Stimulated activated CD4-positive, alpha-beta T cell treated with anti-CD3 and anti-CD28 coated beads, Interleukin-4, amount 100 ng/mL, for 48 hours (primary cell): ENCODE measurements around the gene SCOC.

Source experiments
- DNase-seq, 2 donors: peaks; one replicate each; pipeline ENCODE4 v3.0.0-alpha.2; 2020; ENCODE audit warnings: low read depth in 2 of 2

The SCOC gene

DNA sequence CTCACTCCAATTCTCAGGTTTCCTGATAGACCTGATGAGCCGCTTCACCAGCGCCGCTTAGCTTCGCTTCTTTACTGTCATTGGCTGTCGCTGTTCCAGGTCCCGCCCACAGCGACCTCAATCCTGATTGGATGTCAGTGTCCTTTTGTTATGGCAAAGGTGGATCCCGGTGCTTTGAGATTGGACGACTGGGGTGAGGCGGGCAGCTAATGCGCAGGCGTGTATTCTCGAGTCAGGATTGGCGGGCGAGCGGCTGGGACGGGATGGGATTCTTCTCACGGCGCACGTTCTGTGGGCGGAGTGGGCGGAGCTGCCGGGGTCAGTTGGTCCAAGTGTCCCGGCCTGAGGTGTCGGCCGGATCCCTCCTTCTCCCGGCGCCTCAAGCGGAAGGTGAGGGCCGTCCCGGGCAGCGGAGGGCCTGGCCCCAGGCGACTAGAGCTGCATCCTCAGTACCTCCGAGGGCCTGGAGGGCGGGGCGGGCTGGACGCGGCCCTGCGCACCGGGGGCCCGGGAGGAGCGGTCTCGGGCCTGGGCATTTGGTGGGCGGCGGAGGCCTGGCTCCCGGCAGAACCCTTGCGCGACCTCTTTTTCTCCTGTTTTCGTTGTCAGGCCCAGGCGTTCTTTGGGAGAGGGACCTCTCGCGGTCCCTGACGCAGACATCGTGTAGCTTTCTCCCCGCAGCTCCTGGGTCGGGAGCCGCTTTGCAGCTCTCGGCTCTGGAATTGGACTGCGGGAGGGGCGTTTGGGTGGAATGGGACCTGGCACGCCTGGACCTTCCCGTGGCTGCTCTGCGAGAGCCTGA is at the start of gene SCOC:
Gene SCOC, plus strand, starts transcription at position 319 of the 802 bp plus-strand sequence. CDS start 5,525 bp downstream, outside the sequence.
- peak; percentile 92 to 97 for DNase-seq

DNA sequence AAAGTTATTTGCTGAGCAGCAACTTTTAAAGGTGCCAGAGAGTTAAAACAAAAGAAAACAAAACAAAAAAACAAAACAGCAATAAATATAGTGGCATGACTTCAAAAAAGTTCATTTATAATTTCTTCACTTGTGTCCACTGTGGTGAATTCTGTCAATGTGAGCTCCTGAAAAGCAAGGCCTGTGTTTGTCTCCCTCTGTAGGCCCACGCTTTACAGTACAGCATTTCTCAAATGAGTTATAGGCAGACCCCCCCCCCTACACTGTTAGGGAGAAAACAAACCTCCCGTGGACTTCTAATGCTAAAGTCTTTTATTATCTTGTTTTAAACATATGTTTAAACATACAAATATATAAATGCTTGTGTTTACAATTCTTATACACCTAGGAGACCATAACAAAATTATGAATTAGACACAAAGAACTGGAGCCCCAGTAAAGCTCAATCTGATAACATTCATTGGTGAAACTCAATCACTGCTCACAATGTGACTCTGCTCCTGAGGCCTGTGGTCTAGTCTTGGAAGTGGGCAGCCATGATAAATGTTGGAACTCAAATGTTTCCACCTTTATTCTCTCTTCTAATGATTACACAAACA is 47.0 kb upstream of the SCOC start:
- DNase-seq, result no peak

DNA sequence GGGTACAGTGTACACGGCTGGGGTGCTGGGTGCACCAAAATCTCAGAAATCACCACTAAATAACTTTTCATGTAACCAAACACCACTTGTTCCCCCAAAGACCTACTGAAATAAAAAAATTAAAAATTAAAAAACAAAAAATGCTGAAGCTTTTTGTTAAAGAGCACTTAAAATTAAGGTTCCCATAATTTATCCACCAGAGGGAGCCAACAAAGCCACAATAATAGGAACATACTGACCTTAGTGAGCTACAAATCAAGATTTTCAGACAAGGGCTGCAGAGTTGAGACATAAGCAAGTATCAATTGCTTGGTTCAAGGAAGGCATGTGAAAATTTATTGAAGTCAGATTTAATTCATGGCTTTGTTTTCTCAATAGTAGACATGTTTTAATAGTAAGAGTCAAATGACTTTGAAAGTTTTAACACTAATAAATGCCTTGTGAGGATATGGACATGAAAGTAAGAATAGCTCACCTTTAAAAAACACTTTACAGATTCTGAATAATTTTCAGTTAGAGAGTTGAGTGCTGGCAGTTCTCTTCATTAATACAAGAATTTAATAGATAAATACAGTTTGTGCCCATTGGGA is 43.0 kb upstream of the SCOC start:
- no peak for DNase-seq

DNA sequence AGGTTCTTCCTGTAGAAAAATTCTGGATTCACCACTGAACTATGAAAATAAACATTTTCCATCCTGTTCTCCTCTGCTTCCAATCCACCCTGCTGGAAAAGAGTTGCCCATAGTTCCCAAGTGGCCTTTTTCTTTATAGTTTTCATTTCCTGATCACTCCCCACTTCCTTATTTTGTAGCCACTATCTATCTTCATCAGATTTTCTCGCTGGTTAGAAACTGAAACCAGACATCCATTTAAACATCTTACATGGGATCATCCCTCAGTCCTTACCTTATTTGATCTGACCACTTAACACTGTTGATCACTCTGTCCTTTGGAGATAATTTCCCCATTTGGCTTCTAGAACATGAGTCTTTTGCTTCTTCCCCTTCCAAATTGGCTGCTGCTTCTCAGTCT is 42.2 kb upstream of the SCOC start:
- no peak for DNase-seq

DNA sequence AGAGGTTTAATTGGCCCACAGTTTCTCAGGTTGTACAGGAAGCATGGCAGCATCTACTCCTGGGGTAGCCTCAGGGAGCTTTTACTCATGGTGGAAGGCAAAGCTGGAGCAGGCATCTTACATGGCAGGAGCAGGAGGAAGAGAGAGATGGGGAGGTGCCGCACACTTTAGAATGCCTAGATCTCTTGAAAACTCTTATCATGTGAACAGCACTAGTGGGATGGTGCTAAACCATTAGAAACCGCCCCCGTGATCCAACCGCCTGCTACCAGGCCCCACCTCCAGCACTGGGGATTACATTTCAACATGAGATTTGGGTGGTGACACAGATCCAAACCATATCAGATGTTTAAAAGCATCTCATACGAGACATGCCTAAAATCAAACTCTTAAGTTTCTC is 41.6 kb upstream of the SCOC start:
- DNase-seq, result no peak

DNA sequence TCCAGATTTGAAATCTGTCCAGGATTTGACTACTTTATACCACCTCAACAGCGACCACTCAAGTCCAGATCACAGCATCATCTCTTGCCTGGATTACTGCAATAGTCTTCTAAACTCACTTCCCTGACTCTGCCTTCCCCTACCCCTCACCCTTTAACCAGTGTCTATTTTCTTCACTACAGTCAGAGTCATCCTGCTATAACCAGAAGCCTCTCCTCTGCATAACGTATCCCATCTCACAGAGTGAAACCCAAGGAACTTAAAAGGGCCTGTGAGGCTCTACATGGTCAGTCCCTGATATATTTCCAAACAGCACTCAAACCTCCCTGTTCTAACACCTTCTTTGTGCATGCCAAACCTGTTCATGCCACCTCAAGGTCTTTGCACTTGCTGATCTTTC is 40.7 kb upstream of the SCOC start:
- no peak for DNase-seq

DNA sequence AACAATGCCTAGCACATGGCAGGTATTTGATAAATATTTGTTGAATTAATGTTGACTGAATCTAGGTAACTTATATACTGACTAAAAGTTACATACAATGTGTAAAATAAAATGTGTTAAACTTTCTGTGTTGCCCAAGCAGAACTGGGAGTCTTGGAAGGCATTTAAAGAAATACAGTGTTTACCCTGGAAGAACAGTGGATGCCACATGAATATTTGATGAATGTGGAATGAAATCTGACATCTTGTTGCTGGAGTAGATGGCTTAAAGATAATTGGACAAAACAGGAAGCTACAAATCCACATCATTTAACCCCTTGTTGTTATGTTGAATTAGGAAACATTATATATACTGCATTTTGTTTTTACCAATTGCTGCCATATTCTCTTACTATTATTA is 39.9 kb upstream of the SCOC start:
- no peak for DNase-seq

DNA sequence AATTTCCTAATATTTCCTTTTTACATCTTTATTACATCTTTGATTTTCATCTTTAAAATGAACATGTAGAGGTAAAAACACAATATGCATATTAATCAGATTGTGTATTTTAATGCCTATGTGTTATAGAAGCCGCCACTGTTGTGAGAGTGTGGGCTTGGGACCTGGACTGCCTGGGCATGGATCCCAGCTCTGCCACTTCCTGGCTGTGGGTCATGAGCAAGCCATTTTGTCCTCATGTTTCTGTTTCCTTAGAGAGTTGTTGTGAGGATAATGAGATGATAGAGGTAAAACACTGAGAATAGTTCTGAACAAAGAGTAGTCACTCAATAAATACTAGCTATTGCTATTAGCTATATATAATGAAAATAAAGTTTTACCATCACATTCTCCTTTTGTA is 38.4 kb upstream of the SCOC start:
- no peak for DNase-seq

DNA sequence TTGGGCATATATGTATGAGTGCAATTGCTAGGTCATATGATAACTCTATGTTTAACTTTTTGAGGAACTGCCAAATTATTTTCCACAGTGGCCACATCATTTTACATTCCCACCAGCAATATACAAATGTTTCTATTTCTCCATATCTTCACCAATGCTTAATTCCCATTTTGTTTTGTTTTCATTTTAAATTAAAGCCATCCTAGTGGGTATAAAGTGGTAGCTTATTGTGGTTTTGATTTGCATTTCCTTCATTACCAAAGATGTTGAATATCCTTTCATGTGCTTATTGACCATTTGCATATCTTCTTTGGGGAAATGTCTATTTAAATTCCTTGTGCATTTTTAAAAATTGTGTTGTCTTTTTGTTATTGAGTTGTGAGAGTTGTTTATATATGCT is 36.7 kb upstream of the SCOC start:
- no peak for DNase-seq

DNA sequence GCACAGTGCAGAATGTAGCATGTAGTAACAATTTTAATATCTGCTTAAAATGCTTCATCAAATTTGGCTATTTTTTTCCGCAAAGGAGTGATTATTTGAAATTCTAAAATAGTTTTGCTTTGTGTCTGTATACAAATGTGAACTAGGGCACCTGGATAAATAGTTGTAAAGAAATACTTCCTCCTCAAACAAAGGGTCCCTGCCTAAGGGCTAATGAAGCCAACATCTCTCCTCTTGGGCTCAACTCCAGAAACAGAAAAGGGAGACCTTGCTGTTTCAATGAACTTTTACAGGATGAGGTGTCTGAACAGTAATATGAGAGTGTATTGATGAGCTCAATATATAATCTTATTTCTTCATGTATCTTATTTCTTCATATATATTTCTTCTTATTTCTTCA is 30.8 kb upstream of the SCOC start:
- no peak for DNase-seq

DNA sequence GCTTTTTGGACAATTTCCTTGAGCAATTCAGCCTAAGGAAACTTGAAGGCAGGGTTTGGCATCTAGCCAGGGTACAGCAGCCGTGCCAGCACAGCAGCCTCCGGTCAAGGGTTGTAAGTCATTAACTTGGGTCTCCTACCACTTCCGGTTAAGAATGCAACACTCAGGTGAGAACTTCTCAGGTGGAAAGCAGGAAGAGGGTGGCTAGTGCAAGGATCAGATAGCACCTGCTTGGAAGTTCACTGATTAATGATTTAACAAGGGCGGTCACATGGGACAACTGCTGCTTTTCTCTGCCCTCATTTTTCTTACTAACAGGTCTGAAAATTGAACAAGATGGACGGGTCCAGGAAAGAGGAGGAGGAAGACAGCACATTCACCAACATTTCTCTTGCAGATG is 30.1 kb upstream of the SCOC start:
- no peak for DNase-seq

DNA sequence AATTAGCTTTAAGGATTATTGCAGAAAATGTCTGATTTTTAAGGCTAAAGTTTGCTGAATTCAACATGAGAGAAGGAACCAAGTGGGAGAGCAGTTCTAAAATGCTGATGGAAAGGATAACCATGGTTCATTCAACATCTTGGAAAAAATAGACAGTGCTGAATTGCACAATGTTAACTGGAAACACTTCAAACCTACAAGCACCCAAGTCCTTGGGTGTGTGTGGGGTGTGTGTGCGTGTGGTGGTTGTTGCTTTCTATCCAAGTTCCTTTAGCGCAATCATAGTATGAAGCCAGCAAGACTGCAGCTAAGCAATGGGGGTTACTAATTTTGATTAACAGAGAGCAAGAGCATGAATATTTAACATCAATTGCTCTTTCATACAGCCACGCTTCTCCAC is 29.3 kb upstream of the SCOC start:
- no peak for DNase-seq

DNA sequence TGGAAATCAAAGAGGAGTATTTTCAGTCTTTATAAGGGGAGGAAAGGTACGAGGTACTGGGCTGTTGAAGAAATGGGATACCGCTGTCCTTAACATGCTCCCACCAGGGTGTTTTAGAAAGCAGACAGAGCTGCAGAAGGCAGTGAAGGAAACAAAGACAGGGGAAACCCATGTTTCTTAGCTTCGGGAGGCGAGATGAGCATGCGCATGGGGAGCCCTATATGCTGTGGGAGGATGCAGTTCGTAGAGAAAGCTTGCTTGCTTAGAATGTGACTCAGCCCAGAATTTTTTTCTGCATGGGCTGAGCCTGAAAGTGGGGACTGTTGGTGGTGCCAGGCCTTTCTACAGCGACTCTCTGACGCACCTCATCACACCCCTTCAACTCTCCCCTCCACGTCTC is 28.8 kb upstream of the SCOC start:
- no peak for DNase-seq

DNA sequence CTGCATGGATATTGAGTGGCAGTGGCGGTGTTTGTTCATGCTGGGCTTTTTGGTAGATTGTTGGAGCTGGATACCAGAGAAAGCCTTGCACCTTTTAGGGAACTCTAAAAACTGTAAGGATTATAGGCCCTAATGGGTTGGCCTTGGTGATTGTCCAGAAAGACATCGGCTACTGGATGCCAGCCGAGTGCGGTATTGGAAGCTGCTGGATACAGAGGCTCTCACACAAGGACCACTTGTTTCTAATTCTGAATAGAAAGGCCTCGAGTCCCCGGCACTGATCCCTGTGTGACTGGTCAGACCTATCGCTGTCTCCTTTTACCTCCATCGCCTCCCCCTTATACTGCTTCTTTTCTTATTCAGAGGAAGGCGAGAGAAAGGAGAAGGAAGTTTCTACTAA is 27.3 kb upstream of the SCOC start:
- no peak for DNase-seq

DNA sequence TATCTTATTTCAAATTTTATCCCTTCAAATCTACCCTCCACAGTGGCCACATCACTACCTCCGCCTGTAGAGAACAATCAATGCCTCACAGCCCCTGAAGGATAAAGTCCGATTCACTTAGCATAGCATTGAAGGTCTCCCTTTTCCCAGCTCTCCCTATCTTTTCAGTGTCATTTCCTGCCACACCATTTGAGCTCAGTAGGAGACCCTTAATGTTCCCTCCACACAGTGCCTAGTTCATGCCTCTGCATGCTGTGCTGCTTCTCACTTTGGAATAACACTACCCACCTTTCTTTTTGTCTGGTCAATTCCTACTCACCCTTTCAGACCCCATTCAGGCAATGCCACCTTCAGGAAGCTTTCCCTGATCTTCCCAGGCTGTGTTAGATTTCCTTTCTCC is 23.6 kb upstream of the SCOC start:
- DNase-seq, result no peak

DNA sequence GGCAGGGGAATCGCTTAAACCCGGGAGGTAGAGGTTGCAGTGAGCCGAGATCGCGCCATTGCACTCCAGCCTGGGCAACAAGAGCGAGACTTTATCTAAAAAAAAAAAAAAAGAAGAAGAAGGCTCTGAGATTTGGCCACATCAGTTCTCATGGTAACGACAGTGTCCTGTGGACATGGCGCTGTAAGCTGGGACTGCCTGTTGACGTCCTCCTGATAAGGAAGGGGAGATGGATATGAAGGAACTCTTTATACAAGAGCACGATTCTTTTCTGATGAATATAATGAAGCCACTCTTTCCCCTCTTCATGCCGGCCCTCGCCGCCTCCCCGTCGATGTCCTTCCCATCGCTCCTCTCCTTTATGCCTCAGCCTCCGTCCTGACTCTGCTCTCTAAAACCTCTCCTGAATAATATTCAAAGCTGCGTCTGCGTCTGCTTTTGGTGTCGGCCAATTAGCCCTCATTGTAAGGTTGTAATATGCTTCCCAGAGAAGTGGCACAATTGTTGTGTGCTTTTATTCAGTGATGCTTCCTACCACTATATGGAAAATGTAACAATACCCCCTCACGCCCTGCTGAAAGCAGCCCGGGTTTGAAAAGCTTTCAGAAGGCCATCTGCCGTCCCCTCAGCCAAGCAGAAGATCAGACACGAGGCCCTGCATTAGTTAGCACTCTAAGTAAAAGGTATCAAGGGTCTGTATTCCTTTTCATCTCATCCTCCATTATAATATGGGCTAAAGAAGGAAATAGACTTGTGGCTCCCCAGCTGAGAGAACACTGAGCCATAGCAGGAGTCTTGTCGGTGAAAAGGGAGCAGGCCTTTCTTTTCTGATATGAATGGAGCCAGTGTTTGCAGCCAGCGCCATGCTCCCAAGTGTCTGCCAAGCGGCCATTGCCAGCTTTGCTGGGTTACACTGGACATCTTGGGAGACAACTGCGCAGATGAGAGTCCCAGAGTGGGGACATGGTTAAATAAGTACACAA is 22.1 kb upstream of the SCOC start:
- no peak for DNase-seq

DNA sequence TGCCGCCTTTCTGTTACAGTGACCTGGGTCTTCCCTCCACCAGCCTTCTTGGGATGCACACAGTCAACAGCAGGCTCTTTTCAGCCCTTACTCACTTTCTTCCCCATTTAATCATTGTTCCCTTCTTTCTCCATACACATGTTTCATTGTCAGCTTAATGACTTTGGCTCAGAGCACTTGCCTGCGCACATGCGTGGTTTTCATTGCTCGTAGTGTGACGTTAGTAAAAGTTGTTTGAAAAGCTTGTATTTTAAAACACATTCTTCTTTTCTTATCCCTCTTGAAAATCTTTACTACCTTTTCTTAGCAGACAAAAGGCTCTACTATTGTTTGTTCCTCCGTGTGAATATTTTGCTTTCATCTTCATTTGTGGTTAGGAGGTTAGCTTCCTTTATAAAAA is 19.7 kb upstream of the SCOC start:
- DNase-seq, result no peak

DNA sequence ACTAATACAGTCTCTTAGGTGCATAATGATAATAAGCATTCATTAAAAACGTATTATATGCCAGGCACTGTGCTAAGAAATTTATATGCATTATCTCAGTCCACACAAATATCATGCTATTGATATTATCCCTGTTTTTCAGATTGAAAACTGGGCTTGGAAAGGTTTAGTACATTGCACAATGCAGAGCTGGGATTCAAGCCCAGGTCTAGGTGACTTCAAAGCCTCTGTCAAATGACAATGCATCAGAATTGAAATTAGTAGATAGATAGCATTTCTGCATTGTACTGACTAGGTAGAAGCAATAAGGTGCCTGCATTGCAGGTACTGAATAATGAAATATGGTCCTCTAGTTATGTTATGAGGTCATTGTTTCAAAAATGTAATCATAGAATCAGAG is 18.2 kb upstream of the SCOC start:
- DNase-seq, result no peak

DNA sequence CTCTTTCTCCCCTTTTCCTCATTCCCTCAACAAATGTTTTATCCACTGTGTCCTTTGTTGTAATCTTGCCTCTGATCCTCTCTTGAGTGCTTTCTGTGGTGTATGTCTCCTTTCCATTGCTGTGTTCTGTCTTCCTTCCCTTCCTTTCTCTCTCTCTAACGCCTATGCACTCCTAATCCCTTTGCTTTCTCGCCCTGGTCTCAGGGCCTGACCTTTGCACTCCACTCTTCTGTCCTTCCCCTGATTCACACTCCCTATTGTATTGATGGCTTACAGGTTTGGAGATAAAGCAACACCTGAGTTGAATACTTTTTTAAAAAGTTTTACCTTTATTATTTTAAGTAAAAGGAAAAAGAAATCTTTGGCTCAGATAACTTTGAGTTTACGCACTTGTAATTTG is 15.6 kb upstream of the SCOC start:
- DNase-seq, result no peak

DNA sequence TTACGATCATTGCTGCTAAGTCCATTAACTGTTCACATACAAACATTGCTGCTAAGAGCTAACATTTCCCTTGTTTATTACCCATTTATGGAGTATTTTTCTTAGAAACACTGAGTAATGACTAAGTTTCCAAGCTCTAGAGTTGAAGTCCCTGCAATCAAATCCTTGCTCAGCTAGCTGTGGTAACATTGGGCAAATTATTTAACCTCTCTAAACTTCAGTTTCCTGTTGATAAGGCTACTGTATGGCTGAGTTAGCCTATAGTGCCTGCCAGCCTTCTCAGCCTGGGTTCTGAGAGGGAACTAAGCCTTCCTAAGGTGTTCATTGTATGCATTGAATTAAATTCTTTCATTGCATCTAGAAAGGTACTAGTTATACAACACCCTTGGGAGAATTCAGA is 15.2 kb upstream of the SCOC start:
- DNase-seq, result no peak

DNA sequence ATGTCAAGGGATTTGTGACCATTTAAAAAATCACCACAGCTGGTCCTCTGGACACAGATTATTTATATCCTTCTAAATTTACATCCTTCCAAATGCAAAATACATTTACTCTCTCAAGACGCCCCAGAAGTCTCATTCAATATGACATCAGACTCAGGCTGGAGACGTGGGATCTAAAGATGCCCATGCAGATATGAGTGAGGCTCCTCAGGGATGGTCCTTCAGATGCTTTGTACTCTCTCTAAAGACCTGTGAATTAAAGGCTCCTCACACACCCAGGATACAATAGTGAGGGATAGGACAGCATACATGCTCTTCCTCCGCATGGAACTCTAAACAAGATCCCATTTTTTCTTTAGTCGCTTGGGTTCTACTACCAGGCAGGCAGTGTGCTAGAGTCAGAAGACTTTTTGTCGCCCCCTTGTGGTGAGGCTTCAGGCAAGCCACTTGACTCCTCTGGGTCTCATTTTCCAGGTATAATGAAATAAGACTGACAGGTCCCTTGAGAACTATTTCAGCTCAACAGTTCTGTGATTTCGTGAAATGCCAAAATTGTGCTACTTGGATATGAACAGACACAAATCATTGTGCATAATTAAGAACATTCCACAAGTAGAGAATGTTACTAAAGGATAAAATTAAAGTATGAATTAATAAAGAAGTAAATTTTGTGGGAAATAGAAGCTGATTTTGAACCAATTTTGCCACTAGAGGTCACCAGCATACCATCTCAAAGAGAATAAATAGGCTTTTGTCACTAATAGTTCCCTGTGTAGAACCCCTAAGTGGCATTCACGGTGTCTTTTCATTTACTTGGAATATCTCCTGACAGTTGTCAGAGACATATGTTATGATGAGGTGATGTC is 13.7 kb upstream of the SCOC start:
- peak; percentile 71 to 75 for DNase-seq
